HL-60 (cell line): ENCODE results near the gene H2AZ1.

ENCODE experiments used
- DNase-seq, 2 experiments: peaks; one replicate each; pipeline ENCODE4 v3.0.0-alpha.2; 2010 to 2020; ENCODE audit warnings: low read depth in 1 of 2, low spot score in 1 of 2
- H3K27ac ChIP-seq: fragments of 250-450 bp; sonication (Bioruptor Pico); replicated peaks from 2 replicates; pipeline ENCODE4 v1.5.1; 2020; ENCODE audit warnings: mild to moderate bottlenecking, moderate library complexity
- H3K27me3 ChIP-seq: fragments of 250-450 bp; sonication (Bioruptor Pico); 2 replicates; pipeline ENCODE4 v1.5.1; 2021; ENCODE audit warnings: mild to moderate bottlenecking, moderate library complexity; ENCODE audit not compliant: insufficient read depth, poor library complexity, severe bottlenecking
- H3K4me3 ChIP-seq: replicated peaks from 2 replicates; pipeline ENCODE4 v1.5.1; 2011; ENCODE audit warnings: mild to moderate bottlenecking, control low read depth, low read length; ENCODE audit not compliant: insufficient read depth
- GABPA ChIP-seq: IDR thresholded peaks from 2 replicates; pipeline ENCODE4 v1.6.1; 2012; ENCODE audit warnings: low read depth
- POLR2AphosphoS5 ChIP-seq: IDR thresholded peaks from 2 replicates; pipeline ENCODE4 v1.6.1; 2012; ENCODE audit warnings: low read depth
- SPI1 ChIP-seq: IDR thresholded peaks from 2 replicates; pipeline ENCODE4 v1.6.1; 2012; ENCODE audit warnings: low read depth, mild to moderate bottlenecking, borderline replicate concordance
- TF ChIP-seq, protein P1 (sequence below): IDR thresholded peaks from one replicate; pipeline ENCODE4 v1.5.1; 2011; ENCODE audit warnings: low read length, control low read depth, inconsistent platforms; ENCODE audit not compliant: insufficient read depth
- TF ChIP-seq, protein P2 (sequence below): IDR thresholded peaks from 2 replicates; pipeline ENCODE4 v1.6.1; 2012; ENCODE audit warnings: low read depth; ENCODE audit not compliant: insufficient replicate concordance

The H2AZ1 gene

DNA sequence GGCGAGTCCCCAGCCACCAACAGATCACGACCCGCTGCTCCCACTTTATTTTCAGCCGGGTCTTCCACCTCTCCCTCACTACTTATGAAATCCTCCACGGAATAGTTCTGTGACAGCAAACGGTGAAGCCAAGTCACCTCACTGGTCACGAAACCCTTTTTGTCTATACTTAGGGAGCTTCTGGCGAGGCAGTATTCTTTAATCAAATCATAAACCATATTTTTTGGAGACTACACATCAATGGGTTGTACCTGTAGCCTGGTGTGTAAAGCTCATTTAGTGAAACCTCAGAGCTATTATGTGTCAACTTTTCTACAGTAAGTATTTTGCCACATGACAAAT is 809 bp upstream of the H2AZ1 start:
- H3K27me3 ChIP-seq = no peaks in the 10 kb centered on the region
- no peak for DNase-seq
- peak overlapping the region; percentile 97 for H3K27ac ChIP-seq
- H3K4me3 ChIP-seq = peak overlapping the region; percentile 66
- TF ChIP-seq POLR2AphosphoS5 (no peak), SPI1 (no peak), GABPA (no peak)
- TF ChIP-seq, protein P1, sequence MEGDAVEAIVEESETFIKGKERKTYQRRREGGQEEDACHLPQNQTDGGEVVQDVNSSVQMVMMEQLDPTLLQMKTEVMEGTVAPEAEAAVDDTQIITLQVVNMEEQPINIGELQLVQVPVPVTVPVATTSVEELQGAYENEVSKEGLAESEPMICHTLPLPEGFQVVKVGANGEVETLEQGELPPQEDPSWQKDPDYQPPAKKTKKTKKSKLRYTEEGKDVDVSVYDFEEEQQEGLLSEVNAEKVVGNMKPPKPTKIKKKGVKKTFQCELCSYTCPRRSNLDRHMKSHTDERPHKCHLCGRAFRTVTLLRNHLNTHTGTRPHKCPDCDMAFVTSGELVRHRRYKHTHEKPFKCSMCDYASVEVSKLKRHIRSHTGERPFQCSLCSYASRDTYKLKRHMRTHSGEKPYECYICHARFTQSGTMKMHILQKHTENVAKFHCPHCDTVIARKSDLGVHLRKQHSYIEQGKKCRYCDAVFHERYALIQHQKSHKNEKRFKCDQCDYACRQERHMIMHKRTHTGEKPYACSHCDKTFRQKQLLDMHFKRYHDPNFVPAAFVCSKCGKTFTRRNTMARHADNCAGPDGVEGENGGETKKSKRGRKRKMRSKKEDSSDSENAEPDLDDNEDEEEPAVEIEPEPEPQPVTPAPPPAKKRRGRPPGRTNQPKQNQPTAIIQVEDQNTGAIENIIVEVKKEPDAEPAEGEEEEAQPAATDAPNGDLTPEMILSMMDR = no peak
- TF ChIP-seq, protein P2, sequence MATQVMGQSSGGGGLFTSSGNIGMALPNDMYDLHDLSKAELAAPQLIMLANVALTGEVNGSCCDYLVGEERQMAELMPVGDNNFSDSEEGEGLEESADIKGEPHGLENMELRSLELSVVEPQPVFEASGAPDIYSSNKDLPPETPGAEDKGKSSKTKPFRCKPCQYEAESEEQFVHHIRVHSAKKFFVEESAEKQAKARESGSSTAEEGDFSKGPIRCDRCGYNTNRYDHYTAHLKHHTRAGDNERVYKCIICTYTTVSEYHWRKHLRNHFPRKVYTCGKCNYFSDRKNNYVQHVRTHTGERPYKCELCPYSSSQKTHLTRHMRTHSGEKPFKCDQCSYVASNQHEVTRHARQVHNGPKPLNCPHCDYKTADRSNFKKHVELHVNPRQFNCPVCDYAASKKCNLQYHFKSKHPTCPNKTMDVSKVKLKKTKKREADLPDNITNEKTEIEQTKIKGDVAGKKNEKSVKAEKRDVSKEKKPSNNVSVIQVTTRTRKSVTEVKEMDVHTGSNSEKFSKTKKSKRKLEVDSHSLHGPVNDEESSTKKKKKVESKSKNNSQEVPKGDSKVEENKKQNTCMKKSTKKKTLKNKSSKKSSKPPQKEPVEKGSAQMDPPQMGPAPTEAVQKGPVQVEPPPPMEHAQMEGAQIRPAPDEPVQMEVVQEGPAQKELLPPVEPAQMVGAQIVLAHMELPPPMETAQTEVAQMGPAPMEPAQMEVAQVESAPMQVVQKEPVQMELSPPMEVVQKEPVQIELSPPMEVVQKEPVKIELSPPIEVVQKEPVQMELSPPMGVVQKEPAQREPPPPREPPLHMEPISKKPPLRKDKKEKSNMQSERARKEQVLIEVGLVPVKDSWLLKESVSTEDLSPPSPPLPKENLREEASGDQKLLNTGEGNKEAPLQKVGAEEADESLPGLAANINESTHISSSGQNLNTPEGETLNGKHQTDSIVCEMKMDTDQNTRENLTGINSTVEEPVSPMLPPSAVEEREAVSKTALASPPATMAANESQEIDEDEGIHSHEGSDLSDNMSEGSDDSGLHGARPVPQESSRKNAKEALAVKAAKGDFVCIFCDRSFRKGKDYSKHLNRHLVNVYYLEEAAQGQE = no peak

DNA sequence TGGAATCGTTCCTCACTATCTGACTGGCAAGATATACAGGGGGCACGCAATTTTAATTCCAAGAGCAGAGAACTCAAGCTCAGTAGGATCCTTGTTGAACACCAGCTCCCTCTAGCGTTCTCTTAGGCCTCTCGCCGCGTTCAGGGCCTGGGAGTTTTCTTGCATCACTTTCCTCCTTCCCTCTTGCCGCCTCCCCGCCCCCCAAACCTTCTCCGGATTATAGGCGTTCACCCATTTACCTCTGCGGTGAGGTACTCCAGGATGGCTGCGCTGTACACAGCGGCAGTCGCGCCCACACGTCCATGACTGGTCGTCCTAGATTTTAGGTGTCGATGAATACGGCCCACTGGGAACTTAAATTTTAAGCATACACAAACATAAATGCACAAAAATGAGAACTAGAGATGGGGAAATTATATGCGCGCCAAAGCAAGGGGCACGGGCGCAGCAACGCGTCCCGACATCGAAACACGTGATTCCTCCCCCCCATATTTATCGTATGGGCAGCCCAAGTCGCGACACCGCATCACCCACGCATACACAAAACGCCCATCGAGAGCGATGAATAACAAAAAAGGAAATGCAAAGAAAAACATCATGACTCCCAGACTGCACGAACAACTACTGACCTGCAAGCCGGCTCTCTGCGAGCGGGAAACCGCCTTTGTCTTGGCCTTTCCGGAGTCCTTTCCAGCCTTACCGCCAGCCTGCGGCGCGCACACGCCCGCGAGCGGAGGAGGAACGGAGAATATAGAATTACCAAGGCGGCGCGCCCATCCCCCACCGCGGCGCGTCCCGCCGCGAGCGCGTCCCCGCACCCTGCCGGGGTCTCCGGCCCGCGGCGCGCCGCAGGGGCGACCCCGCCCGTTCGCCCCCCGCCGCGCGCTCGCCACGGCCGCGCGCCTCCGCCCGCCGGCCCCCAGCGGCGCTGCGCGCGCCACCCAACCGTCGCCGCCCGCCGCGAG is 759 bp downstream of the H2AZ1 start:
- peak overlapping the region; percentile 97 for H3K27ac ChIP-seq
- no peaks in the 10 kb centered on the region for H3K27me3 ChIP-seq
- DNase-seq = peak; percentile 79 to 96
- H3K4me3 ChIP-seq = peak overlapping the region; percentile 67
- TF ChIP-seq, protein P2 = no peak
- TF ChIP-seq GABPA (peak; percentile 32; the same call in 1 of the 2 replicates), SPI1 (peak; percentile 9; the same call in 1 of the 2 replicates), POLR2AphosphoS5 (peak; percentile 88)
- TF ChIP-seq, protein P1 = peak; percentile 80

DNA sequence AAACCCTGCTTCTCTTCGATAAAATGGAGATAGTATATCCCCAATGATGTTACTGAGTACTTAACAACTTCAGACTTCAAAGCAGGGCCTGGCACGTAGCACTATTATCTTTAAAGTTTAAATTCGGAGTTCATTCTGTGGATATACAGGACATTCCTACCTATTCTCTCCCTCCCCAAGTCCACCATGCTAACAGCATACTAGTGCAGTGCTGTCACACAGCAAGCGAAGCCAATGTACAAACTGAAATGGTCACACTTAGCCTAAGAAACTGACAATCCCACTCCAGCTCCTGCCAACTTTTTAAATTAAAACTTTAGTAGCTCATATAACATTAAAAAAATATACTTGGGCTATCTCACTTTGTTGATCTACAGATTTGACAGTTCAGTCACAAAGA is 2.5 kb downstream of the H2AZ1 start:
- no peaks in the 10 kb centered on the region for H3K27me3 ChIP-seq
- peak overlapping the region; percentile 76 for H3K27ac ChIP-seq
- peak overlapping the region; percentile 90 for H3K4me3 ChIP-seq
- DNase-seq = no peak
- TF ChIP-seq, protein P2 = no peak
- TF ChIP-seq, protein P1 = no peak
- TF ChIP-seq SPI1 = no peak
